Measurements from ENCODE around the gene P4HB.

GRCh38 chr17:81854974-81855774 is 5.2 kb downstream of the P4HB start:
- TF ChIP-seq CTCF (IDR thresholded peaks at IDR 0.05) (no peak), POLR2A (IDR thresholded peaks at IDR 0.05) (no peak)
